HG03175 (cell line): ENCODE measurements around the gene EEFSEC.

Source experiments
- ATAC-seq: cut with Tn5 transposase; IDR thresholded peaks from one replicate; pipeline ENCODE4 v1.9.1; 2021; ENCODE audit warnings: mild to moderate bottlenecking, moderate library complexity; ENCODE audit not compliant: unreplicated experiment

The EEFSEC gene

GRCh38 chr3:128380719-128381118, 227.4 kb downstream of the EEFSEC start:
- ATAC-seq = no peak

- no peak for ATAC-seq
These were observed 228.3 kb downstream of the EEFSEC start for GRCh38 chr3:128381609-128382008.

- no peak for ATAC-seq
These were observed 229.0 kb downstream of the EEFSEC start for GRCh38 chr3:128382221-128382807.

- no peak for ATAC-seq
These were observed 230.3 kb downstream of the EEFSEC start for GRCh38 chr3:128383316-128384235.

GRCh38 chr3:128385080-128385832, 232.0 kb downstream of the EEFSEC start:
- ATAC-seq = no peak

GRCh38 chr3:128388932-128389331, 235.7 kb downstream of the EEFSEC start:
- no peak for ATAC-seq

- ATAC-seq = no peak
These were observed 237.6 kb downstream of the EEFSEC start for GRCh38 chr3:128390867-128391266.

GRCh38 chr3:128392021-128392420, 238.7 kb downstream of the EEFSEC start:
- no peak for ATAC-seq

- ATAC-seq = no peak
These were observed 239.7 kb downstream of the EEFSEC start for GRCh38 chr3:128392818-128393544.

- ATAC-seq = no peak
These were observed 240.8 kb downstream of the EEFSEC start for GRCh38 chr3:128394033-128394432.

GRCh38 chr3:128395046-128395445, 241.8 kb downstream of the EEFSEC start:
- no peak for ATAC-seq

GRCh38 chr3:128395500-128396162, 242.3 kb downstream of the EEFSEC start:
- ATAC-seq = no peak

GRCh38 chr3:128397484-128397883, 244.2 kb downstream of the EEFSEC start:
- ATAC-seq = no peak

GRCh38 chr3:128398586-128398985, 245.3 kb downstream of the EEFSEC start:
- no peak for ATAC-seq

- ATAC-seq = no peak
These were observed 246.1 kb downstream of the EEFSEC start for GRCh38 chr3:128399221-128399915.

GRCh38 chr3:128400671-128401070, 247.4 kb downstream of the EEFSEC start:
- ATAC-seq = no peak

- no peak for ATAC-seq
These were observed 249.0 kb downstream of the EEFSEC start for GRCh38 chr3:128402319-128402718.

GRCh38 chr3:128402998-128403397, 249.7 kb downstream of the EEFSEC start:
- ATAC-seq = no peak

- no peak for ATAC-seq
These were observed 251.2 kb downstream of the EEFSEC start for GRCh38 chr3:128404276-128405068.
